Iris pigment epithelial cell (primary cell): ENCODE measurements around the gene ACAA2.

ENCODE experiments used
- DNase-seq: peaks from one replicate; pipeline ENCODE4 v3.0.0-alpha.2; 2011; ENCODE audit warnings: low read depth

ACAA2 gene, protein sequence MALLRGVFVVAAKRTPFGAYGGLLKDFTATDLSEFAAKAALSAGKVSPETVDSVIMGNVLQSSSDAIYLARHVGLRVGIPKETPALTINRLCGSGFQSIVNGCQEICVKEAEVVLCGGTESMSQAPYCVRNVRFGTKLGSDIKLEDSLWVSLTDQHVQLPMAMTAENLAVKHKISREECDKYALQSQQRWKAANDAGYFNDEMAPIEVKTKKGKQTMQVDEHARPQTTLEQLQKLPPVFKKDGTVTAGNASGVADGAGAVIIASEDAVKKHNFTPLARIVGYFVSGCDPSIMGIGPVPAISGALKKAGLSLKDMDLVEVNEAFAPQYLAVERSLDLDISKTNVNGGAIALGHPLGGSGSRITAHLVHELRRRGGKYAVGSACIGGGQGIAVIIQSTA

DNA sequence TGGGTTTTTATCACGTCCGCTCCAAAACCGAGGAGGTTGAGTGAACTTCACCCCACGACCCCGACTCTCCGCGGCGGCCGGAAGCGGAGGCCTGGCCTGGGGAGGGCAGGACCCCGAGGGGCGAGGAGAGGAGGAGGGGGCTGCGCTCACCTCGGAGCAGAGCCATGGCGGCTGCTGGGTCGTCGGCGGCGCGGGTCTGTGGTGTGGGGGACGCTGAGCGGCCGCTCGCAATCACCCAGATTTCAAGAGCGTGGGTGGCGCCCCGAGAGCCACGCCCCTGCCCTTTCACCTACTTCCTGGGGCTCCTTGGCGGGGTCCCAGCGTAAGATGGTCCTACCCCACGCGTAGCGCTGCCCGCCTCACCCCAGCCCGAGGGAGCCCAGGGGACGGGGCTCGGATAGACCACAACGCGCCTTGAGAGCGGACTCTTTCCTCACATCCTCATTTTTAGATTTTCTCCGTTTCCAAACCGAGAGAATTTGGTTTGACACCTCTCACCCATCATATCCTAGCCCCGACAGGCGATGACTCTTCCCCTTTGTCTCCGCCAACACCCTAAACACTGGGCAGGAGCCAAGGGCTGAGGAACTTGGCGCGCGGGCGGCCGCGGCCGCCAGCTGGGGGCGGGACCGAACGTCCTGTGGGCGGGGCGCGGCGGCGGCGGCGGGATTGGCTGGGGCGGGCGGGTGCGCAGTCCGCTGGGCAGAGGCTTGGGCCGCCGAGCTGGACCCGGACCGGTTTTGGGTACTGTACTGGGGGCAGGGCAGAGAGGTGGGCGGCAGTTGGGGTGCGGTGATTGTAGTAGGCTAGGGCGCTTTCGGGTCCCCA, at the start of gene ACAA2:
TSS of gene ACAA2 (minus strand) at position 215 of the 828 bp plus-strand sequence. CDS start at position 166, 49 bp downstream.
- DNase-seq, result peak; percentile 88

- no peak for DNase-seq
Observed at GRCh38 chr18:49862656-49863385, 49.5 kb upstream of the ACAA2 start.

DNA sequence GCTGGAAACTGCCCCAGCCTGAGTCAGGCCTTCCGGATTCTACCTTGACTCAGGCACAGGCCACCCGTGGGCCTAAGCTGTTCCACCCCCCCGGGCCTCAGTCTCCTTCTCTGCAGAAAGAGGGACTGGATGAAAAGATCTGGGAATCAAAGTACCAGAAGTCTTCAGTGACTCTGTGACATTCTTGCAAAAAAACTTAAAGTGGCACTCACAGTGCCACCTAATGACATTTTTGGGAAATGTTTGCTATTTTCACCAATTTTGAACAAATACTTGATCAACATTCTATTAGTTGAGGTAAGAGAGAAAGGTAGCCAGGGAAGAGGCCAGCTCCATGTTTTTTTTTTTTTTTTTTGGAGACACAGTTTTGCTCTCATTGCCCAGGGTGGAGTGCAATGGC, 48.3 kb upstream of the ACAA2 start:
- DNase-seq, result no peak

DNA sequence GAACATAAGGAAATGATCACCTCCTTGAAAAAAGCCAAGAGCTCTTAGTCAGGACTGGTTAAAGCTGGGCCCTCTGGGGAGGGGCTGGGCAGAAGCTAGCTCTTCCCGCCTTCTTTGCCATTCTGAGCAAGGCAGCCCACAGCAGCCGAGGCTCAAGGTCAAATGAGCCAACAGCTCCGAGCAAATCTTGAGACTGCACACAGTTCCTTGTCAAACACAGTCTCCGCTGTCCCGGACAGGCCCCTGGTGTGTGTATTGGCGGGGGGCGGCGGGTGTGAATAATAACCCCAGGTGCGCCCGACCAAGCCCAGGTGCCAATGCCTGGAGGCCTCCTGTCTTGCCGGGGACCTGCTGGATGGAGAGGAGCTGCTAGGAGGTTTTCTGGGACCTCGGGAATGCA, 46.4 kb upstream of the ACAA2 start:
- no peak for DNase-seq

DNA sequence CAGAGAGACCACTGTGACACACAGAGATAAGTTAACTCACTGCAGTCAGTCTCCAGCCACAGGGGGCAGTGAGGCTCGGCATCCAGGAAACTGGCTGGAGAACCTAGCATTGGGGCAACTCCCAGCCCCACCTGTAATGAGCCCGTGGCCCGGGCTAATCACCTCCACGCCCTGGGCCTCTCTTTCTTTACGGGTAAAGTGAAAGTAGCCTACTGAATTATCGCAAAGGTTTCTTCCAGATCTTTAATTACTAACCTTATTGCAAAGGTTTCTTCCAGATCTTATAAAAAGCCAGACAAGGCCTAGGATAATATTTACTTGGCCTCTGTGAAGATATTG, 45.7 kb upstream of the ACAA2 start:
- DNase-seq, result no peak

- peak; percentile 73 for DNase-seq
Observed at GRCh38 chr18:49858309-49859020, 45.1 kb upstream of the ACAA2 start.

DNA sequence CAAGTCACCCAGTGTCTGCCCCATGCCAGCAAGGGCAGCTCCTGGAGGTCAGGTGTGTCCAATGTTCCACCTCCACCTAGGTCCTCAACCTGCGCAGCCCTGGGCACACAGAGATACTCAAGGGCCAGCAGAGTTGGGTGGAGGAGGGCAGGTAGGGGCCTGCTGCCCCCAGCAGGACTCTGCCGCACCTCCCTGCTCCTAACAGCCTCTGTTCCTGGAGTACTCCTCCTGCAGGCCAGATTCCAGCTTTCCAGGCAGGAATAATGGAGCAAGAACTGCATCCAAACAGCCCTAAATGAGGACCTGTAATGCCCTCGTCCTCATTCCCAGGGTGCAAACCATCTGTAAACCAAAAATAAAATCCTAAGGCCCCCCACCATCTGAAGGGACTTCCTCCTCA, 44.4 kb upstream of the ACAA2 start:
- DNase-seq, result no peak

DNA sequence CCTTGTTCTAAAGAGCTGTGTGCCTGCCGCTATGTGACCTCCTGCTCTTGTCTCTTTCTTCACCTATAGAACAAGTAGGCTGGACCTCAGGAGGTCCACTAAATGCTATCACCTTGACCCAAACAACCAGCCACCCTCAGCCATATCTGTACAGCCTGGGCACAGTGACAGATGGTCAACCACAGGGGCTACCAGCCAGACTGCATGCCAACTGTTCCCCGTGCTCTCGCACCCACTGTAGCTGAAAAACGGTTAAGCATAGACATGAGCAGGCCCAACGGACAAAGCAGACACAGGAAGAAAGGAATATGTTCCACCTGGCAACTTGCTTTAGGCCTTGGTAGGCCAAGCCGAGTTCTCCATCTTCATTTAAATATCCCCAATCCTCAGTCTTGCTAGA, 43.2 kb upstream of the ACAA2 start:
- DNase-seq, result no peak

DNA sequence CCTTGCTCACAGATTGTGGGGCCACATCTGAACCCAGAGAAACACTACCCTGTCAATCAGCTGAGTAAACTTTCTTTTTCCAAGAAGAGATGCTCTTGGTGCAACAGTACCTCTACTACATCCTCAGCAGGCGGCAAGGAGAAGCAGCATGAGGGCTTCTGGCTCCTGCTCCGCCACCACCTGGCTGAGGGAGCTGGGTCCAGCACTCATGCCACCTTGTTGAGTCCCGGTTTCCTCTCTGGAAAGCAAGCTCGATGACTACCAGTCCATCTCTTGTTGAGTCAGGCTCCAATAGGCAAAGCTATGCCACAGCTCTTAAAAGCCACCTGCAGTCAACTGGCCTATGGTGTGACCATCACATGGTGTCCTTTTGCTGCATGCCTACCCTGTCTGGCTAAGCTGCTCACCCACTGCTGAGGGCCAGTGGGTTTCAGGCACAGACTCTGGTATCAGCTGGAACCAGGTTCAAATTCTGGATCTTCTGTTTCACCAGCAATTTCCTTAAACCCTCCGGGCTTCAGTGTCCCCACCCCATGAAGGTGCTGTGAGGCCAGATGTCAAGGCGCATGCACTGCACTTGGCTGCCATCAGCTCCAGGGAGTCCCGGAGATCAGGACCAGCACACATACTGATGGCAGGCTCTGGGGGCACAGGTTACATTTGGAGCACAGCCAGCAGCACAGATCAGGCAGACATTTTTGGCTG, 42.5 kb upstream of the ACAA2 start:
- no peak for DNase-seq

- DNase-seq, result no peak
Observed at GRCh38 chr18:49854681-49855080, 41.3 kb upstream of the ACAA2 start.

- no peak for DNase-seq
Observed at GRCh38 chr18:49853436-49853835, 40.1 kb upstream of the ACAA2 start.

- no peak for DNase-seq
Observed at GRCh38 chr18:49853011-49853410, 39.7 kb upstream of the ACAA2 start.

GRCh38 chr18:49851624-49852023, 38.3 kb upstream of the ACAA2 start:
- DNase-seq, result no peak

- no peak for DNase-seq
Observed at GRCh38 chr18:49850636-49851035, 37.3 kb upstream of the ACAA2 start.

DNA sequence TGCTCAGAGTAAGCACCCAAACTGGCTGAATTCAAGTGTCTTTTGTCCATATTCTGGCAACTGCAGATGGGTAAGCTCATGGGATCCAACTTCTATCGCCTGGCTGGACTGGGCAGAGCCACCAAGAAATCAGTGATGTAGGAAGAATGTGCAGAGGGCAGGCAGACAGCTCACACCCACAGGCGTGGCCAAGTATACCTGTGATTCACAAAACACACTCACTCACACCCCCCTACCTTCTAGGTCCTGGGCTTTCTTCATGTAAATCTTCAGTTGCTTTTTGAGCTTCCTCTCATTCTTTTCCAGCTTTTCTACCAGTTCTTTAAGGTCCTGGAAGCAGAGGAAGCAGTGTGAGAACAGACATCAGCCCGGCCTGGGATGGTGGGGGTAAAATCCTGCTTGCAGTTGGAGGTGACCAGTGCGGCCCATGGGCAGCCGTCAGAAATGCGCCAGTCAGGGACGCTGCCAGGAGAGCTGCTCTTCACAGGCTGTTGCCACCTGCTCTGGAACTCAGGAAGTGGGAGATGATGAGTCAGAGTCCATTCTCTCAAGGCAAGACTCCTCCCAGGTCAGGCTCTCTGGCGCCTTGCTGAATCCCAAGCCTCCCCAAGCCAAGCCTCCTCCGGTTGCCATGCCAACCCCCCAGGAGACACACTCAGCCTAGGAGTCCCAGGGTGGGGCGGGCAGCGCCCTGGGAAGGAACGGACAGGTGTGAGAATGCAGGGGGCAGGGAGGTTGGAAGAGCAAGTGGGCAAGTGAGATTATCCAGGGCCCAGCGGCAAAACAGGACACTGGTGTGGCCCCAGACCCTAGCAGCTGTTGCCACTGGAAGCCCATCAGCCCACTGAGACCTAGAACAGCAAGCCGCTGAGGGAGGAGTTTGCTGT, 36.2 kb upstream of the ACAA2 start:
- DNase-seq, result peak; percentile 93

- DNase-seq, result no peak
Observed at GRCh38 chr18:49848115-49848514, 34.8 kb upstream of the ACAA2 start.

GRCh38 chr18:49847524-49847923, 34.2 kb upstream of the ACAA2 start:
- no peak for DNase-seq

DNA sequence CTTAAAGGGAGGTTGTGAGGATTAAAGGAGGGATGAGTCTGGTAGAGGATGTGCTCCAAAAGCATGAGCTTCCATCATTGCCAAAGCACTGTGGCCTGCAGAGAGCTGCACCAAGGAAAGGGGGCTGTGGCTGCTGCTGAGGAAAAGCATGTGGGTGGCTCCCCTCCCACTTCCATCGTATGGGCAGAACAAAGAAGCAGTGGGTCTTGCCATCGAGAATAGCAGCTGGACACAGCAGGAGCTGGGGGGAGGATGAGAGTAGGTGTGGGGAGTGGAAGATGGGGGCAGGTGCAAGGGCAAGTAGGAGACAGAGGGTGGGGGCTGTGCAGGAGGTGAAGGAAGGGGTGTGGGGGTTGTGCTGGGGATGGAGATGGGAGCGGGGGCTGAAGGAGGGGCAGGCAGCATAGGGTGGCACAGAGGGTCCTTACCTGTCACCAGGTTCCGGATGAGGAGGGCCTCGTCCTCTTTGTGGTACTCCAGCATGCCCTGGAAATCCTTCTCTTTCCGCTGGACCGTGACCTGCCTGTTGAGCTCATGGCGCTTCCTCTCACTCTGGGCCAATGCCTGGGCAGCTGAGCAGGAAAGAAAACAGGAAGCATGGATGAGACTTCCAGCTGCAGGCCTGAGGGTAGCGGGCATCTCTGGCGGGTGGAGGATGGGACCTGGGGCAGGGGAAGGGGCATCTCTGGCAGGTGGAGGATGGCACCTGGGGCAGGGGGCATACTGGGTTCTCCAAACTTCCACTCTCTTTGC, 33.6 kb upstream of the ACAA2 start:
- DNase-seq, result no peak

- peak; percentile 62 for DNase-seq
Observed at GRCh38 chr18:49846361-49846662, 33.0 kb upstream of the ACAA2 start.
